WI38 (cell line): ENCODE measurements around the gene KRT85.

Source experiments
- H3K4me3 ChIP-seq: 2 replicates; pipeline ENCODE4 v1.5.1; 2011; ENCODE audit warnings: low read depth, mild to moderate bottlenecking, control low read depth, low read length
- CTCF ChIP-seq: IDR thresholded peaks from 2 replicates; pipeline ENCODE4 v1.5.1; 2012; ENCODE audit warnings: low read depth, mild to moderate bottlenecking, control low read depth, low read length

The KRT85 gene

GRCh38 chr12:52342781-52343490 lies 24.3 kb downstream of the KRT85 start:
- TF ChIP-seq CTCF = no peak
- no peak overlapping the region for H3K4me3 ChIP-seq

- H3K4me3 ChIP-seq = no peak overlapping the region
- TF ChIP-seq CTCF = no peak
Measured at GRCh38 chr12:52341066-52341580, 26.2 kb downstream of the KRT85 start.

- no peak overlapping the region for H3K4me3 ChIP-seq
- TF ChIP-seq CTCF = no peak
Measured at GRCh38 chr12:52338241-52338960, 28.9 kb downstream of the KRT85 start.

- TF ChIP-seq CTCF = no peak
- no peak overlapping the region for H3K4me3 ChIP-seq
Measured at GRCh38 chr12:52337054-52337453, 30.2 kb downstream of the KRT85 start.

- H3K4me3 ChIP-seq = no peak overlapping the region
- no peak for TF ChIP-seq CTCF
Measured at GRCh38 chr12:52336641-52337040, 30.6 kb downstream of the KRT85 start.

- TF ChIP-seq CTCF = no peak
- H3K4me3 ChIP-seq = no peak overlapping the region
Measured at GRCh38 chr12:52335598-52336262, 31.6 kb downstream of the KRT85 start.
